ENCODE data around the gene ARHGDIA. TPM values are rescaled to one million over a fixed set of nuclear protein-coding genes. Genes with fewer than 3 reads are reported as not detected.
"Not testable (repeated sequence)": the region's sequence is repeated elsewhere in the genome, so short reads cannot be mapped to it uniquely, and the experiment has no call there.

The ARHGDIA gene
- total RNA-seq, 4 donors from 2014 or later: 282 to 475 (median 350) TPM

GRCh38 chr17:81843713-81844326 is 27.3 kb downstream of the ARHGDIA start:
- Histone ChIP-seq H3K4me1 (no peaks in the 10 kb centered on the region), H3K9me3 (no peaks in the 10 kb centered on the region), H3K36me3 (peaks cover 0 to 65% (median 0%) of the 10 kb centered on the region in 3 donors), H3K27ac (no peak overlapping the region), H3K4me3 (no peak overlapping the region), H3K27me3 (no peaks in the 10 kb centered on the region)
- TF ChIP-seq, protein P1, sequence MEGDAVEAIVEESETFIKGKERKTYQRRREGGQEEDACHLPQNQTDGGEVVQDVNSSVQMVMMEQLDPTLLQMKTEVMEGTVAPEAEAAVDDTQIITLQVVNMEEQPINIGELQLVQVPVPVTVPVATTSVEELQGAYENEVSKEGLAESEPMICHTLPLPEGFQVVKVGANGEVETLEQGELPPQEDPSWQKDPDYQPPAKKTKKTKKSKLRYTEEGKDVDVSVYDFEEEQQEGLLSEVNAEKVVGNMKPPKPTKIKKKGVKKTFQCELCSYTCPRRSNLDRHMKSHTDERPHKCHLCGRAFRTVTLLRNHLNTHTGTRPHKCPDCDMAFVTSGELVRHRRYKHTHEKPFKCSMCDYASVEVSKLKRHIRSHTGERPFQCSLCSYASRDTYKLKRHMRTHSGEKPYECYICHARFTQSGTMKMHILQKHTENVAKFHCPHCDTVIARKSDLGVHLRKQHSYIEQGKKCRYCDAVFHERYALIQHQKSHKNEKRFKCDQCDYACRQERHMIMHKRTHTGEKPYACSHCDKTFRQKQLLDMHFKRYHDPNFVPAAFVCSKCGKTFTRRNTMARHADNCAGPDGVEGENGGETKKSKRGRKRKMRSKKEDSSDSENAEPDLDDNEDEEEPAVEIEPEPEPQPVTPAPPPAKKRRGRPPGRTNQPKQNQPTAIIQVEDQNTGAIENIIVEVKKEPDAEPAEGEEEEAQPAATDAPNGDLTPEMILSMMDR (IDR thresholded peaks at IDR 0.05): no peak
- TF ChIP-seq POLR2A (IDR thresholded peaks at IDR 0.05): no peak
- no peak for DNase-seq

- no peak overlapping the region for H3K4me3 ChIP-seq
- H3K27ac ChIP-seq: peak overlapping the region in 1 of 4 donors; percentile 31
- no peaks in the 10 kb centered on the region for H3K27me3 ChIP-seq
- no peaks in the 10 kb centered on the region for H3K9me3 ChIP-seq
- TF ChIP-seq POLR2A (IDR thresholded peaks at IDR 0.05): no peak
- TF ChIP-seq, protein P1 (IDR thresholded peaks at IDR 0.05): no peak
- peaks cover 0 to 56% (median 0%) of the 10 kb centered on the region in 3 donors for H3K36me3 ChIP-seq
- H3K4me1 ChIP-seq: no peaks in the 10 kb centered on the region
- no peak for DNase-seq
These were observed 28.2 kb downstream of the ARHGDIA start for GRCh38 chr17:81842725-81843504.

DNA sequence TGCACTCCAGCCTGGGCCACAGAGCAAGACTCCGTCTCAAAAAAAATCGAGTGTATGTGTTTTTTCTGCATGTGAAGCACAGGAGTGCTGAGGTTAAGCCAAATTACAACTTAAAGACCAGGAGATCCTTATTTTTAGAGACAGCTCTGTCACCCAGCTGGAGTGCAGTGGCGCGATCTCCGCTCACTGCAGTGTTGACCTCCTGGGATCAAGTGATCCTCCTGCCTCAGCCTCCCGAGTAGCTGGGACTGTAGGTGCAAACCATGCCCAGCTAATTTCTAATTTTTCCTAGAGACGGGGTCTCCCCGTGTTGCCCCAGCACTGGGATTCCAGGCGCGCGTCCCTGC is 28.8 kb downstream of the ARHGDIA start:
- Histone ChIP-seq H3K4me1 (no peaks in the 10 kb centered on the region), H3K27me3 (no peaks in the 10 kb centered on the region), H3K9me3 (no peaks in the 10 kb centered on the region), H3K36me3 (peaks cover 0 to 50% (median 0%) of the 10 kb centered on the region in 3 donors), H3K27ac (no peak overlapping the region), H3K4me3 (no peak overlapping the region)
- TF ChIP-seq POLR2A (IDR thresholded peaks at IDR 0.05): no peak
- TF ChIP-seq, protein P1 (IDR thresholded peaks at IDR 0.05): no peak
- DNase-seq: no peak

DNA sequence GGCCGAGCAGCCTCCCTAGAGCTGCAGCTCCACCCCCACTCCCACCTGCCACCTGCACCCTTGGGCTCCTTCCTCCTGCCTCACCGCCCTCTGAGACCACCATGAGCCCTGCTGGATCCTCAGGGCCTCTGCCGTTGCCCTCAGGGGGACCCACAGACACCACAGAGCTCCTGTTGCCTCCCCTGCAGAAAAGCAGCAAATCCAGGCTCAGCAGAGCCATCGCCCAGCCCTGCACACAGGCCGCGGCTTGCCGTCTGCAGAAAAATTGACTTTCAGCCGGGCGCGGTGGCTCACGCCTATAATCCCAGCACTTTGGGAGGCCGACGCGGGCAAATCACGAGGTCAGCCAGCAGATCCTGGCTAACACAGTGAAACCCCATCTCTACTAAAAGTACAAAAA is 29.3 kb downstream of the ARHGDIA start:
- Histone ChIP-seq H3K36me3 (peaks cover 0 to 45% (median 0%) of the 10 kb centered on the region in 3 donors), H3K27ac (no peak overlapping the region), H3K4me3 (no peak overlapping the region), H3K9me3 (no peaks in the 10 kb centered on the region), H3K27me3 (no peaks in the 10 kb centered on the region), H3K4me1 (no peaks in the 10 kb centered on the region)
- no peak for DNase-seq
- no peak for TF ChIP-seq POLR2A (IDR thresholded peaks at IDR 0.05)
- TF ChIP-seq, protein P1 (IDR thresholded peaks at IDR 0.05): no peak

DNA sequence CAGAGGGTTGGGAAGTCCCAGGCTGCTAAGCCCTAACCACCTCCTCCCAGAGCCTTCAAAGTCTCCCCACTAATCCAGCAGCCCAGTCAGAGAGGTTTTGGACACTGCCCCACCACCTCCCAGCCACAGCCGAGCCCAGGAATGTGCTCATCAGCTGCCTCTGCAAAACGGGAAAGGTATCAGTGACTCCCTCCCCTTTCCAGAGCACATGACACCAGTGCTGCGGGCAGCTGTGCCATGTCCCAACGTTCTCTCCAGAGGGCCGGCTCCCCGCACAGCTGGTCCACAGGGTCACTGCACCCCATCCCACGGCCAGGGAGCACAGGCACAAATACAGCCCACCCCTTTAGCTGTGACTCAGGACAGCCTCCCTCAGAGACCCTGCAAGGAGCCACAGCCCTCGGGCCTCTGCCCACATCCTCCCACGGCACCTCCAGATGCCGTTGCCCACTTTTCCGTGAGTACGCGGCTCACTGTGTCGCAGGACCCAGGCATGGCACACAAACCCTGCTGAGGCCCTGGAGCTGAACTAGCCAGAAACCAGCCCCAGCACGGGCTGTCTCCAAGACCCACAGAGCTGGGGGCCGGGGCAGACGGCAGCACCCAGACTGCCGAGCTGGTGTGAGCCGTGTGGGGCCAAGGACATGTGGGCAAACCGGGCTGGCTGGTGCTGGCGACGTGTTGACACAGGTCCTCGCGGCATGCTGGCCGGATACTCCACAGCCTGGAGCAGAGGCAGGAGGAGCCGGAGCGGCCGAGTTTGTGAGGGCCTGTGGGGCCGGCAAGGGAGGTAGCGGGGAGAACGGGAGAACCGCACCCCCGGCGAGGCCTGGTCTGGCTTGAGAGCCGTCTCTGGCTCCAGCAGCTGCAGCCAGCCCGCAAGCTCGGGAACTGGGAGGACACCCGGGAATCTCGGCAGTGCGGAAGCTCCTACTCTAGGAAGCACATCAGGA is 30.0 kb downstream of the ARHGDIA start:
- peak in 1 of 3 donors; percentile 37 for DNase-seq
- Histone ChIP-seq H3K27ac (no peak overlapping the region), H3K4me3 (no peak overlapping the region), H3K4me1 (no peaks in the 10 kb centered on the region), H3K36me3 (peaks cover 0 to 38% (median 0%) of the 10 kb centered on the region in 3 donors), H3K9me3 (no peaks in the 10 kb centered on the region), H3K27me3 (no peaks in the 10 kb centered on the region)
- TF ChIP-seq POLR2A (IDR thresholded peaks at IDR 0.05): no peak

GRCh38 chr17:81840059-81840458 is 31.1 kb downstream of the ARHGDIA start:
- not testable (repeated sequence) for H3K4me3 ChIP-seq, H3K27ac ChIP-seq, DNase-seq

More at GRCh38 chr17:81840059-81840458, 31.1 kb downstream of the ARHGDIA start:
- not testable (repeated sequence) for H3K27me3 ChIP-seq, H3K9me3 ChIP-seq, H3K4me1 ChIP-seq
- peaks cover 0 to 27% (median 0%) of the 10 kb centered on the region in 3 donors for H3K36me3 ChIP-seq

Measured in Peyer's patch (tissue), 4 donors.